Ishikawa (cell line): ENCODE data around the gene CSNK1E.

Experiments
- CEBPB ChIP-seq: IDR thresholded peaks from 2 replicates; pipeline ENCODE4 v1.6.1; 2012
- CREB1 ChIP-seq: IDR thresholded peaks from 2 replicates; pipeline ENCODE4 v1.6.1; 2012; ENCODE audit warnings: low read depth
- EGR1 ChIP-seq: IDR thresholded peaks from 2 replicates; pipeline ENCODE4 v1.6.1; 2012
- EP300 ChIP-seq: IDR thresholded peaks from 2 replicates; pipeline ENCODE4 v1.6.1; 2012; ENCODE audit warnings: borderline replicate concordance
- FOXM1 ChIP-seq: IDR thresholded peaks from 2 replicates; pipeline ENCODE4 v1.6.1; 2012; ENCODE audit warnings: low read depth, borderline replicate concordance
- NFIC ChIP-seq: IDR thresholded peaks from 2 replicates; pipeline ENCODE4 v1.6.1; 2012
- RAD21 ChIP-seq: IDR thresholded peaks from 2 replicates; pipeline ENCODE4 v1.6.1; 2012; ENCODE audit warnings: low read depth
- REST ChIP-seq: IDR thresholded peaks from 2 replicates; pipeline ENCODE4 v1.6.1; 2012; ENCODE audit warnings: low read depth, mild to moderate bottlenecking
- TAF1 ChIP-seq: IDR thresholded peaks from 2 replicates; pipeline ENCODE4 v1.6.1; 2012; ENCODE audit warnings: low read depth, mild to moderate bottlenecking
- TCF12 ChIP-seq: IDR thresholded peaks from 2 replicates; pipeline ENCODE4 v1.6.1; 2012; ENCODE audit warnings: low read depth
- TEAD4 ChIP-seq: IDR thresholded peaks from 2 replicates; pipeline ENCODE4 v1.6.1; 2012
- YY1 ChIP-seq: IDR thresholded peaks from 2 replicates; pipeline ENCODE4 v1.6.1; 2012; ENCODE audit warnings: low read depth
- ZBTB7A ChIP-seq: IDR thresholded peaks from 2 replicates; pipeline ENCODE4 v1.6.1; 2012; ENCODE audit warnings: low read depth
- TF ChIP-seq, protein P1 (sequence below): IDR thresholded peaks from 2 replicates; pipeline ENCODE4 v1.6.1; 2012
- TF ChIP-seq, protein P2 (sequence below): IDR thresholded peaks from 2 replicates; pipeline ENCODE4 v1.6.1; 2012

The CSNK1E gene

GRCh38 chr22:38304526-38304925 is 12.7 kb downstream of the CSNK1E start:
- TF ChIP-seq TCF12 (no peak), ZBTB7A (no peak), TAF1 (no peak), TEAD4 (no peak), YY1 (no peak), FOXM1 (no peak), EGR1 (no peak), EP300 (no peak), NFIC (no peak), RAD21 (no peak), CEBPB (no peak), REST (no peak), CREB1 (no peak)
- TF ChIP-seq, protein P1, sequence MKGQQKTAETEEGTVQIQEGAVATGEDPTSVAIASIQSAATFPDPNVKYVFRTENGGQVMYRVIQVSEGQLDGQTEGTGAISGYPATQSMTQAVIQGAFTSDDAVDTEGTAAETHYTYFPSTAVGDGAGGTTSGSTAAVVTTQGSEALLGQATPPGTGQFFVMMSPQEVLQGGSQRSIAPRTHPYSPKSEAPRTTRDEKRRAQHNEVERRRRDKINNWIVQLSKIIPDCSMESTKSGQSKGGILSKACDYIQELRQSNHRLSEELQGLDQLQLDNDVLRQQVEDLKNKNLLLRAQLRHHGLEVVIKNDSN: no peak
- TF ChIP-seq, protein P2, sequence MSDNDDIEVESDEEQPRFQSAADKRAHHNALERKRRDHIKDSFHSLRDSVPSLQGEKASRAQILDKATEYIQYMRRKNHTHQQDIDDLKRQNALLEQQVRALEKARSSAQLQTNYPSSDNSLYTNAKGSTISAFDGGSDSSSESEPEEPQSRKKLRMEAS: no peak

- TF ChIP-seq NFIC (no peak), EGR1 (no peak), YY1 (no peak), TCF12 (no peak)
- TF ChIP-seq, protein P1: no peak
Observed at GRCh38 chr22:38303974-38304373, 13.3 kb downstream of the CSNK1E start.

DNA sequence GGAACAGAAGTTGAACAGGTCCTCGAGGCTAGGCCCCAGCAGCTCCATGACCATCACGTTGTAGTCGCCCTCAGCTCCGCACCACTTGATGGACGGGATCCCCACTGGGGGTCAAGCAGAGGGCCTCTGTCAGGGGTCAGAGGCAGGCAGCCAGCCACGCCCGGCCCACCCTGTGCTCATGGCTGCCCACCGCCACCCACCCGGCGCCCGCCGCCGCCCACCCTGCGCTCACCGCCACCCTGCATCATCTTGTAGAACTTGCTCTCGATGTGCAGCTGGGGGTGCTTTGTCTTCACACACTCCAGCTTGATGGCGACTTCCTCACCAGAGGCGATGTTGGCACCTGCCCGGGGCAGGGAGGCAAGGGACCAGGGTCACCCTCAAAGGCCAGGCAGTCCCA is 14.3 kb downstream of the CSNK1E start:
- TF ChIP-seq EGR1 (no peak), REST (no peak), CEBPB (no peak), TCF12 (no peak), FOXM1 (no peak), TEAD4 (no peak)
- TF ChIP-seq, protein P2: no peak

- TF ChIP-seq TAF1 (no peak), FOXM1 (no peak), ZBTB7A (no peak), NFIC (no peak), RAD21 (no peak), YY1 (no peak), TEAD4 (no peak), EP300 (no peak), CEBPB (no peak), TCF12 (no peak)
- TF ChIP-seq, protein P2: no peak
Observed at GRCh38 chr22:38300946-38301345, 16.3 kb downstream of the CSNK1E start.

DNA sequence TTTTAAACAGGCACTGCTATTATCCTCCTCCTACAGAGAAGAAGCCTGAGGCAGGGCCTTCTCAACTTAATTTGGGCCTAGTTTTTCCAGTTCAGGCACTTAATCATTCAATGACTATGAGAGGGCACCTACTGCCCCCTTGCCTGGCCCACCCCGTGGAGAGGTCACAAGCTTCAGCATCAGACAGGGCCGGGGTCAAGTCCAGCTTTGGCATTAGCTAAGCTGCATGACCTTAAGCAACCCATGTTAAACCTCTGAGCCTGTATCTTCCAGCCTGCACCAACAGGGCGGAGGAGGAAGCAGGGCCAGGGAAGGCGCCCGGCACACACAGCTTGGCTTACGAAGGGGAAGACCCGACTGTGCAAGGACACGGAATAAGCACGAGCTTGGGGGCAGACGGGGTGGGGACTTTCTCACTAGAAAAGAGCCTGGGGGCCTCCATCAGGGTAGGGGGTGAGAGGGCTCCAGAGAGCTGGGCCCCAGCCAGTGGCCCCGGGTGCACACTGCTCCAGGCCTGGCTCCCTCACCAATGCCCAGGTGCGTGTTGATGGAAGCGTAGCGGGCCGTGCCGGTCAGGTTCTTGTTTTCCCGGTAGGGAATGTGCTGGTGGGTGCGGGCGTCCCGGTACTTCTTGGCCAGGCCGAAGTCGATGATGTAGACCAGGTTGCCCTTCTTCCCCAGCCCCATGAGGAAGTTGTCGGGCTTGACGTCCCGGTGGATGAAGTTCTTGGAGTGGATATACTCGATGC is 16.9 kb downstream of the CSNK1E start:
- no peak for TF ChIP-seq EP300
- TF ChIP-seq CEBPB: no peak
- no peak for TF ChIP-seq FOXM1
- no peak for TF ChIP-seq TEAD4
- no peak for TF ChIP-seq TCF12
- no peak for TF ChIP-seq TAF1
- TF ChIP-seq REST: no peak
